ENCODE results near the gene LSMEM2.

LSMEM2 gene

GRCh38 chr3:50320853-50321335 is 42.0 kb downstream of the LSMEM2 start:
- peak in 49 of 51 donors; percentile 59 to 95 (median 87) for DNase-seq

- DNase-seq: peak; percentile 71 to 98 (median 89)
These were observed 42.6 kb downstream of the LSMEM2 start for GRCh38 chr3:50321336-50322114.

- no peak for DNase-seq
These were observed 43.2 kb downstream of the LSMEM2 start for GRCh38 chr3:50322115-50322385.

- DNase-seq: no peak
These were observed 43.7 kb downstream of the LSMEM2 start, which contains the start of gene HYAL2 for GRCh38 chr3:50322386-50323091. TSS of gene HYAL2 (minus strand) at chr3:50322745. CDS start at chr3:50320489, 2,256 bp downstream.

GRCh38 chr3:50323092-50323600 is 44.3 kb downstream of the LSMEM2 start:
- DNase-seq: peak in 4 of 51 donors; percentile 16 to 33 (median 20)

- peak in 1 of 51 donors; percentile 10 for DNase-seq
These were observed 44.8 kb downstream of the LSMEM2 start for GRCh38 chr3:50323614-50324199.

GRCh38 chr3:50324351-50325112 is 45.6 kb downstream of the LSMEM2 start:
- peak in 33 of 51 donors; percentile 11 to 72 (median 49) for DNase-seq

GRCh38 chr3:50325113-50325480 is 46.2 kb downstream of the LSMEM2 start:
- DNase-seq: no peak

- no peak for DNase-seq
These were observed 46.8 kb downstream of the LSMEM2 start for GRCh38 chr3:50325497-50326181.

GRCh38 chr3:50326182-50326541 is 47.3 kb downstream of the LSMEM2 start:
- no peak for DNase-seq

GRCh38 chr3:50327129-50327528 is 48.2 kb downstream of the LSMEM2 start:
- no peak for DNase-seq

GRCh38 chr3:50327943-50328691 is 49.2 kb downstream of the LSMEM2 start, which contains the start of gene TUSC2:
TSS of gene TUSC2 (minus strand) at chr3:50328223. CDS start at chr3:50328099, 124 bp downstream.
- peak; percentile 58 to 98 (median 93) for DNase-seq

- DNase-seq: no peak
These were observed 51.4 kb downstream of the LSMEM2 start for GRCh38 chr3:50330330-50330729.

- DNase-seq: no peak
These were observed 52.5 kb downstream of the LSMEM2 start for GRCh38 chr3:50331364-50331907.

GRCh38 chr3:50333744-50334328 is 54.9 kb downstream of the LSMEM2 start:
- DNase-seq: no peak

- DNase-seq: no peak
These were observed 55.6 kb downstream of the LSMEM2 start for GRCh38 chr3:50334339-50335075.

GRCh38 chr3:50336452-50337174 is 57.7 kb downstream of the LSMEM2 start:
- peak in 1 of 51 donors; percentile 52 for DNase-seq

All from hypothalamus (tissue), 51 donors.